IPS DF 6.9 (cell line): ENCODE measurements around the gene B4GALT6.
A peak's percentile ranks its signal among the peaks of the same experiment; 100 is the strongest.

Experiments used
- DNase-seq: peaks from one replicate; pipeline ENCODE4 v3.0.0-alpha.2; 2013; ENCODE audit warnings: low read depth, low spot score
- H3K27ac ChIP-seq: one replicate; pipeline ENCODE4 v1.5.1; 2013; ENCODE audit warnings: low read length, control low read depth
- H3K27me3 ChIP-seq: 2 replicates; pipeline ENCODE4 v1.6.1; 2013; ENCODE audit warnings: mild to moderate bottlenecking, low read length; ENCODE audit not compliant: control insufficient read depth, insufficient read depth
- H3K36me3 ChIP-seq: 2 replicates; pipeline ENCODE4 v1.6.1; 2013; ENCODE audit warnings: low read length; ENCODE audit not compliant: control insufficient read depth, insufficient read depth
- H3K4me1 ChIP-seq: 2 replicates; pipeline ENCODE4 v1.6.1; 2013; ENCODE audit warnings: low read length; ENCODE audit not compliant: control insufficient read depth, insufficient read depth
- H3K4me3 ChIP-seq: 2 replicates; pipeline ENCODE4 v1.5.1; 2013; ENCODE audit warnings: mild to moderate bottlenecking, low read length
- H3K9me3 ChIP-seq: 2 replicates; pipeline ENCODE4 v1.6.1; 2013; ENCODE audit warnings: low read length, inconsistent platforms; ENCODE audit not compliant: control insufficient read depth, insufficient read depth
- WGBS: extraction: QIAGEN DNeasy Blood & Tissue Kit; methylation state at CpG from one replicate; pipeline ENCODE4 v1.1.7; 2013; ENCODE audit warnings: mixed read lengths, missing lambda C conversion rate; ENCODE audit not compliant: insufficient read length, insufficient coverage; 5-methylcytosine and 5-hydroxymethylcytosine counted together

B4GALT6 gene

DNA sequence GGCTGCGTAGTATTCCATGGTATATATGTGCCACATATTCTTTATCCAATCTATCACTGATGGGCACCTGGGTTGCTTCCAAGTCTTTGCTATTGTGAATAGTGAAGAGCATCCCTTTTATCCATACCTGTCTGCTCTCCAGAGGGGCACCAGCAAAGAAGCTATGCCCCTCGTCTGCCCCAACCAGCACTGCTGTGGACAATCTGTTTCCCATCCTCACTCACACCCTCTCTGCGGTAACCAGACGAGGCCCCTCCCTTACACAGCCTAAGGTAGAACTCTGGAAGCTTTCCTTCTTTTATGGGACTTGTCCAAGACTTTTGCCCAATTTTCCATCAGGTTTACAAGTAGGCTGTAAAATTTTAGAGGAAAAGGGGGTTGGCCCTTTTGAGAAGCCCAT, 67.8 kb downstream of the B4GALT6 start:
- Histone ChIP-seq H3K4me3 (no peak overlapping the region), H3K27me3 (no peaks in the 10 kb centered on the region), H3K4me1 (0 out of 2 replicates have a peak, but pooled peaks cover under 1% of the 10 kb centered on the region), H3K27ac (no peak overlapping the region), H3K36me3 (no peaks in the 10 kb centered on the region), H3K9me3 (no peaks in the 10 kb centered on the region)
- no CpG with 5 or more reads among the region's 4 CpGs for WGBS
- DNase-seq = no peak

DNA sequence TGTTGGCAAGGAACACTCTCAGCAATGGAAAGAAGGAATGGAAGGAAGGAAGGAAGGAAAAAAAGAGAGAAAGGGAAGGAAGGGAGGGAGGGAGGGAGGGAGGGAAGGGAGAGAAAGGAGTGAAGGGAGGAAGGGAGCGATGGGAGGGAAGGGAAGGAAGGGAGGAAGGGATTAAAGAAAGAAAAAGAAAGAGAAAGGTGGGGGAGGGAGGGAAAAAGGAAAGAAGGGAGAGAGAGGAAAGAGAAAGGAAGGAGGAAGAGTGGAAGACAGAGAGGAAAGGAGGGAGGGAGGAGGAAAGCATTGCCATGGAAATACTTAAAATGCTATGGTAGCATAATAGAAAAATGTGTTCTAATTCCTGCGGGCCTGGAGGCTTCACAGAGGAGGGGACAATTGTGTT, 70.3 kb downstream of the B4GALT6 start:
- WGBS = 97% methylated on average over 1 of the region's 2 CpGs
- peaks cover 1% of the 10 kb centered on the region; the same call in 1 of the 2 replicates for H3K4me1 ChIP-seq

GRCh38 chr18:31612124-31612523, 72.3 kb downstream of the B4GALT6 start:
- H3K9me3 ChIP-seq = no peaks in the 10 kb centered on the region
- no peaks in the 10 kb centered on the region for H3K36me3 ChIP-seq
- no peak for DNase-seq
- H3K27me3 ChIP-seq = no peaks in the 10 kb centered on the region
- H3K4me1 ChIP-seq = peaks cover 1% of the 10 kb centered on the region; the same call in 1 of the 2 replicates
- WGBS = no CpG with 5 or more reads among the region's 6 CpGs
- H3K27ac ChIP-seq = no peak overlapping the region
- no peak overlapping the region for H3K4me3 ChIP-seq

More for the DNA sequence above, 70.3 kb downstream of the B4GALT6 start:
- DNase-seq = no peak
- Histone ChIP-seq H3K4me3 (no peak overlapping the region), H3K27ac (no peak overlapping the region), H3K36me3 (no peaks in the 10 kb centered on the region), H3K27me3 (no peaks in the 10 kb centered on the region), H3K9me3 (no peaks in the 10 kb centered on the region)

GRCh38 chr18:31611511-31611910, 72.9 kb downstream of the B4GALT6 start:
- H3K27ac ChIP-seq = no peak overlapping the region
- H3K9me3 ChIP-seq = no peaks in the 10 kb centered on the region
- H3K36me3 ChIP-seq = no peaks in the 10 kb centered on the region
- H3K4me3 ChIP-seq = no peak overlapping the region
- no peaks in the 10 kb centered on the region for H3K27me3 ChIP-seq
- no CpG with 5 or more reads among the region's 5 CpGs for WGBS
- no peak for DNase-seq
- peaks cover 1% of the 10 kb centered on the region; the same call in 1 of the 2 replicates for H3K4me1 ChIP-seq

GRCh38 chr18:31610286-31611205, 73.8 kb downstream of the B4GALT6 start:
- no peaks in the 10 kb centered on the region for H3K27me3 ChIP-seq
- no peak overlapping the region for H3K4me3 ChIP-seq
- WGBS = no CpG with 5 or more reads among the region's 8 CpGs
- peak; percentile 31 for DNase-seq
- H3K9me3 ChIP-seq = no peaks in the 10 kb centered on the region
- no peak overlapping the region for H3K27ac ChIP-seq
- H3K4me1 ChIP-seq = peaks cover 1% of the 10 kb centered on the region; the same call in 1 of the 2 replicates
- no peaks in the 10 kb centered on the region for H3K36me3 ChIP-seq

DNA sequence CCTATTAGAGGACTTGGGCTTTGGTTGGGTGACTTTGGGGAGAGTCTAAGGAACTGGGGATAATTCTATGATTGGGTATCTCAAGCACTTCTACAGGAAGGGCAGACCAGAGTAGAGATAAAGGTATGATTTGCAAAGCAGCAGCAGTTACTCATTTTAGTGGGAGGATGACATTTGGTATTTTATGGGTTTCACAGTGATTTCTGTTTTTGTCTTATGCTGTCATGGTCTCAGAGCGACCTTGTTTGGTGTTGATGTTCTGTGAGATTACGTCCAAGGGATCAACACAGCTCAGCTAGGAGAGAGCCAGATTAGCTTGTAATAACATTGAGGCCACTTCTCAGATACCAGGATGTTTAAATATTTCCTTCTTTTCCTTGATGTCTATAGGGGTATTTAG, 74.5 kb downstream of the B4GALT6 start:
- no peaks in the 10 kb centered on the region for H3K36me3 ChIP-seq
- no peak overlapping the region for H3K27ac ChIP-seq
- H3K27me3 ChIP-seq = no peaks in the 10 kb centered on the region
- no CpG with 5 or more reads among the region's 2 CpGs for WGBS
- H3K9me3 ChIP-seq = no peaks in the 10 kb centered on the region
- H3K4me3 ChIP-seq = no peak overlapping the region
- DNase-seq = no peak
- H3K4me1 ChIP-seq = peaks cover 1% of the 10 kb centered on the region; the same call in 1 of the 2 replicates

GRCh38 chr18:31607384-31607783, 77.0 kb downstream of the B4GALT6 start:
- H3K4me3 ChIP-seq = no peak overlapping the region
- peaks cover 1% of the 10 kb centered on the region; the same call in 1 of the 2 replicates for H3K4me1 ChIP-seq
- H3K27me3 ChIP-seq = no peaks in the 10 kb centered on the region
- no peak overlapping the region for H3K27ac ChIP-seq
- WGBS = no CpG with 5 or more reads among the region's 5 CpGs
- H3K9me3 ChIP-seq = no peaks in the 10 kb centered on the region
- no peaks in the 10 kb centered on the region for H3K36me3 ChIP-seq
- no peak for DNase-seq

GRCh38 chr18:31606265-31606664, 78.1 kb downstream of the B4GALT6 start:
- Histone ChIP-seq H3K27ac (no peak overlapping the region), H3K4me3 (no peak overlapping the region), H3K36me3 (no peaks in the 10 kb centered on the region), H3K27me3 (no peaks in the 10 kb centered on the region), H3K4me1 (no peaks in the 10 kb centered on the region; the same call in 1 of the 2 replicates), H3K9me3 (no peaks in the 10 kb centered on the region)
- no CpG with 5 or more reads among the region's 2 CpGs for WGBS
- no peak for DNase-seq

DNA sequence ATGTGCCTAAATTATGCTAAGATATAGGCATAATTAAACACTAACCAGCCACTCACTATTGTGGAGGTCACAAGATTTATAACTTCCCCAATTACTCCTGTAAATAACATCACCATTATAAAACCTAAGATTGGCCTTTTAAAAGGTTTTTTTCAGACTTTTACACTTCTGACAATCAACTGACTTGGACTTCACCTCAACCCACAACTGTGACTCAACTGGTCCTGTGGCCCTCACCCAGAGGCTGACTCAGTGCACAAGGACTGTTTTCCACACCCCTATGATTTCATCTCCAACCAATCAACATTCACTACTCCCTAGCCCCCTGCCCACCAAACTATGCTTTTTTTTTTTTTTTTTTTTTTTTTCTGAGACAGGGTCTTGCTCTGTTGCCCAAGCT, 81.1 kb downstream of the B4GALT6 start:
- H3K36me3 ChIP-seq = no peaks in the 10 kb centered on the region
- no peaks in the 10 kb centered on the region for H3K27me3 ChIP-seq
- H3K4me3 ChIP-seq = no peak overlapping the region
- no peaks in the 10 kb centered on the region for H3K9me3 ChIP-seq
- H3K4me1 ChIP-seq = no peaks in the 10 kb centered on the region
- no peak for DNase-seq
- H3K27ac ChIP-seq = no peak overlapping the region

GRCh38 chr18:31598021-31598805, 86.2 kb downstream of the B4GALT6 start:
- Histone ChIP-seq H3K4me3 (no peak overlapping the region), H3K9me3 (no peaks in the 10 kb centered on the region), H3K4me1 (no peaks in the 10 kb centered on the region), H3K27me3 (no peaks in the 10 kb centered on the region), H3K27ac (no peak overlapping the region), H3K36me3 (no peaks in the 10 kb centered on the region)
- WGBS = no CpG with 5 or more reads among the region's 13 CpGs
- DNase-seq = no peak
